GM19328 (cell line): Measurements from ENCODE around the gene SLC25A21.

ENCODE experiments used
- ATAC-seq: cut with Tn5 transposase; IDR thresholded peaks from one replicate; pipeline ENCODE4 v1.9.1; 2021; ENCODE audit warnings: mild to moderate bottlenecking, moderate library complexity; ENCODE audit not compliant: unreplicated experiment

SLC25A21 gene

DNA sequence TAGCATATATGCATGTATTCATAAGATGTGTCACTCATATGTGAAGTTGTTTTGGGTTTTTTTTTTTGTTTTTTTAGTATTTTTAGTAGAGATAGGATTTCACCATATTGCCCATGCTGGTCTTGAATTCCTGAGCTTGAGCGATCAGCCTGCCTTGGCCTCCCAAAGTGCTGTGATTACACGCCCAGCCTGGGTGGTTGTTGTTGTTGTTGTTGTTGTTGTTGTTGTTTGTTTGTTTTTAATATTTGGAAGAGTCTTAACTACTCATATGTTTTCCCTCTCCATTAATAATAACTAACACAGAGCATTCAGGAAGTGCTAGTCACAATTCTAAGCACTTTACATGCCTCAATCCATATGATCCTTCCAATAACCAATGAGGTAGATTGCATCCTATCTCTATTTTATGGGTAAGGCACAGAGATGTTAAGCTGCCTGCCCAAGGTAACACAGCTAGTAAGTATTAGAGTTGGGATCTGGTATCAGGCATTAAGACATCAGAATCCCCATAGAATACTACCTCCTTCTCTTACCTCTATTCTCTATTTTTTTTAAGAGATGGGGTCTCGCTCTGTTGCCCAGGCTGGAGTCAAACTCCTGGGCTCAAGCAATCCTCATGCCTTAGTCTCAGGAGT, 27.6 kb downstream of the SLC25A21 start:
- no peak for ATAC-seq

DNA sequence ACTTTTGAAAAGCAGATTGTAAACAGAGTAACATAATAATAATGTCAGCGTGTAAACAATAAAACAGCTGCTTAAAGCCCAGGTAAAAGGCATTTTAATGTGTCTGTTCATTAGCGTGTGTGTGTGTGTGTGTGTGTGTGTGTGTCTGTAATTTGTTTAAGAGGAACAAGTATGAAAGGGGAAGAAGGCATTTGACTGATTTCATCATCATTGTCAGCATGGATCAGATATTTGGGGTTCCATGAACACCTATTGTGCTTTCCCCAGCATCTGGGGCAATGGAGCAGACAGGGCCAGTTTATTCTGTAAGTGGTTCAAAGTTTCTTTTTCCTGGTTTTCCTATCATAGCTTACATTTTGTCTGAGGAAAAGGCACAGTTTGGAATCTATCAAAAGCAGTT, 28.9 kb downstream of the SLC25A21 start:
- ATAC-seq: no peak

DNA sequence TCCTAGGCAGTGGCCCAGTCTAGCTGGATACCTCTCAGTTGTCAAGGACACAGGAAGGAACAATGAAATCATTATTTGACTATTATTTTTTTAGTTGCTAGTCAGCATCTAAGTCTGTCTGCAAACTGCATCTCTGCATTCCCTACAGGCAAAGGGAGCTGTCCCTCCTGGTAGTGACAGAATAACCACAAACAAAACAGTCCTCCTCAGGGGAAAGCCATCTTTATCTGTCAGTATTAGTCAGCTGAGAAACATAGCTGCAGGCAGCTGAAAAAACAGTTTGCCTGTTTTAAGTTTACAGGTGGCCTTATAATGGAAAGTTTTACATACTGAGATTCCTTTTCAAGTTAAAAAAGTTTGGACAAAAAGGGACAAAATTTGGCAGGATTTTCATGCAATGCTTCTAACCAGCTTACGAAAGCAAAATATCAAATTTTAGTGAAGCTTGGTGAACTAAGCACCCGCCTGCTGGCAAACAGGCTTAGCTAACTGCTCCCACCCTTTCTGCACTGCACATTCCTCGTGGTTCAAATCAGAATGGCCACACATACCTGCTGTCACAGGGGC, 29.5 kb downstream of the SLC25A21 start:
- ATAC-seq: no peak

DNA sequence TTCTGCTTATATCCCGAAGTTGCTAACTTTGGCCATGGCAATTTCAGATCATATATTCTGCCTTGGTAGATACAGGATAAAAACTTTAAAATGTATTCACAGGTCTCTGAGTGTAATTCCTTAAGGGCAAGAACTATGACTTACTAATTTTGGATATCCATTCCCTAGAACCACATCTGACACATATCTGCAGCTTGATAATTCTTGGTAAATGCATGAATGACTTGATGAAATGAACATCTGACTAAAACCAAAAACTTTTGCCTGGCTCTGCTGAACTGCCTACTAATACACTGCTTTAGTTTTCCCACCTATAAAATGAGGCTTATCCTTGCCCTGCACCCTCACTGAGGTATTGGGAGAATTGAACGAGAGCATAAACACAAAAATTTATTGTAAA, 32.2 kb downstream of the SLC25A21 start:
- no peak for ATAC-seq

DNA sequence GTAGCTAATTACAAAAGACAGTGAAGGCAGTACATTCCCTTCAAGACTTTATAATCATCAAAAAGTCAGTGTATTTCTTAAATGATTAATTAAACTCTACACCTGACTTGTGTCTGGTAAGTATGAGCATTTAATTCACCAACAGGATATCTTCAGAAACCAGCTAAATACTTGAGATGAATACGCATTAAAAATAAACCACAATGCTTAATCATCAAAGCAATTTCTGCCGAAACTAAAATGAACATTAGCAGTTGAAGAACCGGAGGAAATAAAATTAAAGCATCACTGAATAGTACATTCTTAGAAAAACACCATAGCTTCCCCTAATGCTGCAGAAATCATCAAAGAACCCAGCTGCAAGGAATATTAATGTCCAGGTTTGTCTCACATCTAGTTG, 32.7 kb downstream of the SLC25A21 start:
- ATAC-seq: no peak

DNA sequence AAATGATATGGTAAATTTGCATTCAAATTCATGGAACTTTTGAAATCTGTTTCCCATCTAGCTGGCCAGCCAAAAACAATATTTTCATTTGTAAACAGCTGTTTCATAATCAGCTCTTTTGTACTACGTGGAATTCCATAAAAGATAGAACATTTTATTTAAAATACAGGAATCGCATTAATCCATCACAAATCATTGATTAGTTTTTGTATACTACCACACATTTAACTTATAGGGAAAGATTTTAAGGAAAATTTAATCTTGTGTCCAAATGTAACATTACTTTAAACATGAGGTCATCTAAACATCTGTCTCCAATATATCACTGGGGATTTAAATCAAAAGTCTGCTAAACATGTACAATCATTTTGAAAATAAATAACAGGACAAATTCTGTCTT, 33.5 kb downstream of the SLC25A21 start:
- ATAC-seq: no peak

DNA sequence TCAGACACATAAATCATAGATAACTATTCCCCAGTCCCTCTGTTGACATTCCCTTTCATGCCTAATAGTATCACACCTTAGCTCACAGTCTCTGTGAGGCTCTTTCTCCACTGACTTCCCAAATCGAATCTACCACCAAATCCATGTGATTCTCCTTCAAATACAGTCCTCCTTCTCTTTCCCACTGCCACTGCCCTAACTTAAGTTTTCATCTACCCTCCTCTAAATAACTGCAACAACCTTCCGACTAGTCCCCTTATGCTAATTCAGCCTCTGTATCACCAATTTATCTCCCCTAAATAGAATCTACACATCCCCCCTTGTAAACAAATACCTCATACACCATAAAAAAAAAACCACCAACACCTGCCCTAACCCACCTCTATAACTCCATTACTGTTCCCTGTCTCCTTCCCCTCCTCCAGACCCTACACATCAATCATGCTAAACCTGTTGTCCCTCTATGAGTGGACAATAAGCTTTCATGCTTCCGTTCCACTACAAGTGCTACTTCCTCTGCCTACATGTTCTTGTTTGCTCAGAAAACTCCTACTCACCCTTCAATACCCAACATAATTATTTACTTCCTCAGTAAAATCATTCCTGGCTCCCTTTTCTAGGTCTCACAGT, 39.0 kb downstream of the SLC25A21 start:
- no peak for ATAC-seq

DNA sequence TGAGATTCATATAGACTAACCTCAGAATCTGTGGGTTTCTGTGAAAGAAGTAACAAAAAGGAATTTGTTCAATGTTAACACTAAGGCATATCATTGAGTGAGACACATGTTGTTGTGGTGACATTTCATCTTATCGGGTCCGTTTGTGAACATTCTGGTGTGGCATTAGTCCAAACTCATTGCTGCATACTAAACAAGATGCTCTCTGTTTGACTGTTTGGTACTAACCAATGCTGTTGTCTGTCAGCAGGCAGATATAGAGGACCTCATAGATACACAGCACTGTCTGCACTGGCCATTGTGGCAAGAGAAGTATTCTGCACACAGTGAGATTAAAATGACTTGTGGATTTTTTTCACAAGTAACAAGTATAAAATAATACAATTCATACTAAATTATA, 41.2 kb downstream of the SLC25A21 start:
- ATAC-seq: no peak

DNA sequence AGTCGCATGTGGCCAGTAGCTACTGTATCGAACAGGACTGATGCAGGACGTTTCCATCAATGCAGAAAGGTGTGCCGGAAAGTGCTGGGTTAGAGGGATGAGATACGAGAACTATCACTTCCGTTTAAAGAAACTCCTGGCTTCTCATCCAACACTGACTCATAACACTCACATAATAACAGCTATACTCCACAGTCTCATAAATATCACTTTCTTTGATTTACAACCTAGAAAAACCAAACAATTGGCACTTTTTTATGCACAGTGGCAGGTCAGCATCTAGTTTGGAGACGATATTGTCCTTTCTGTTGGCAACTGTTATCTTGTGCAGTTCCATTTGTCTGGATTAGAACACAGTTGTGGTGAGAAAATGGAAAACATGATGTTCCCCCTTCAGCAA, 43.4 kb downstream of the SLC25A21 start:
- no peak for ATAC-seq

DNA sequence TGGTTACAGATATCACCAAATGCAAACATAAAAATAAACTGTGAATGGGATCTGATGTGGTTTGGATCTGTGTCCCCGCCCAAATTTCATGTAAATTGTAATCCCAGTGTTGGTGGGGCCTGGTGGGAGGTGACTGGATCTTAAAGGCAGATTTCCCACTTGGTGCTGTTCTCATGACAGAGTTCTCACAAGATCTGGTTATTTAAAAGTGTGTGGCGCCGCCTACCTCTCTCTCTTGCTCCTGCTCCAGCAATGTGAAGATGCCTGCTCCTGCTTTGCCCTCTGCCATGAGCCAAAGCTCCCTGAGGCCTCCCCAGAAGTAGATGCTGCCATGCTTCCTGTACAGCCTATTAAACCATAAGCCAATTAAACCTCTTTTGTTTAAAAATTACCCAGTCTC, 47.8 kb downstream of the SLC25A21 start:
- no peak for ATAC-seq

DNA sequence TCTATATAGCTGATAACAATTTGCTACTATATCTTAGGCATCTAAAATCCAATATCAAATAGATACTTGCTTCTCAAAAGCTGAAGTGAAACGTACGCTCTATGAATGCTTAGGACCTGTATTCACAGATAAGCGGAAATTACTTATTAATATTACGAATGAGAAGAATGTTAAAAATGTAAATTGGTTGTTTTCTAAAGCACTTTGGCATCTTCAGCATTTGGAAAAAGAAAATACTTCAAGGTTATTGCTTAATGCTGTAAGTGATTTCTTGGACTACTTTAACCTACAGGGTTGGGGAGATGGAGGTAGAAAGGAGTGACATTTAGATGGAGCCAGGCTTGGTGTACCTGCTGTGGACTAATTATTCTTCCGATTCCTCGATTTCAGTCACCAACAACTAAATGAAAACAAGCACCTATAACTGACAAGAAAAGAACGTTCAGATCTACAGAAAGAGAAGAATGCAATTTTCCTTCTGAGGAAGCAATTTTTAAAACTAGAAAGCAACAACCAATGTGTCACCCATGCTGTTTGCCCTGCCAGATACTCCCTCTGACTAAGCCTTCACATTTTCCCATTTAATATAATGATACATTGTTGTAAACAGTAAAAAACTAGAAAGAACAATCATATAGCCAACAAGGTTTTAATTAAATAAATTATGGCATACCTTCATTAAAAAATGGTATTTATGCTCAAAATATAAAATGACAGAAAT, 49.3 kb downstream of the SLC25A21 start:
- ATAC-seq: no peak

DNA sequence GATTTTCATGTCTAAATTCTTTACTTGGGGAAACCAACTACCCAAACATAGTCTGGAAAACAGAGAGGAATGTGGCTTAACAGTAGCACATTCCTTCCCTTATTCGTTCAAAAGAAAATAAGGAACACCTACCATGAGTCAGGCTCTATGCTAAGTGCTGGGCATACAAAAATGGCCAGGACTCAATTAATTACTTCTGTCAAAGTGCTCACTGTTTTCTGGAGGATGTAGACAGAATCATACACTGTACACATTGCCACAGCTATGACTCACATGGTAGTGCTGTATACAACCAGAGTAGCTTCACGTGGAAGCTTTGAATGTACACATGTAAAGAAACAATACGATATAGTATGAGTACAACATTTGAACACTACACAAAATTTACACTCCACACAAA, 50.1 kb downstream of the SLC25A21 start:
- no peak for ATAC-seq

DNA sequence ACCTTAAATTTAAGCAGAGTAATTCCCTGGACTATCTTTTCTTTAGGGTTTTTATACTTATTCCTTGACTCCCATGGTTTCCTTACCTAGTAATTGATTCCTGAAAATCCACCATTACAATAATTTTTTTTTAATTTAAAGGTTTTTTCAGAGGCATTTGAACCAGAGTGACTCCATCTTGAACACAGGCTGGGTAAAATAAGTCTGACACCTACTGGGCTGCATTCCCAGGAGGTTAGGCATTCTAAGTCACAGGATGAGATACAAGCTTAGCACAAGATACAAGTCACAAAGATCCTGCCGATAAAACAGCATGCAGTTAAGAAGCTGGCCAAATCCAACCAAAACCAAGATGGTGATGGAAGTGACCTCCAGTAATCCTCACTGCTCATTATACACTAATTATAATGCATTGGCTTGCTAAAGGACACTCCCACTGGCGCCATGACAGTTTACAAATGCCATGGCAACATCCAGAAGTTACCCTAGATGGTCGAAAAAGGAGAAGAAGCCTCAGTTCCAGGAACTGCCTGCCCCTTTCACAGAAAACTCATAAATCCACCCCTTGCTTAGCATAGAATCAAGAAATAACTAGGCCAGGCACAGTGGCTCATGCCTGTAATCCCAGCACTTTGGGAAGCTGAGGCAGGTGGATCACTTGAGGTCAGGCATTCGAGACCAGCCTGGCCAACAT, 53.6 kb downstream of the SLC25A21 start:
- no peak for ATAC-seq

DNA sequence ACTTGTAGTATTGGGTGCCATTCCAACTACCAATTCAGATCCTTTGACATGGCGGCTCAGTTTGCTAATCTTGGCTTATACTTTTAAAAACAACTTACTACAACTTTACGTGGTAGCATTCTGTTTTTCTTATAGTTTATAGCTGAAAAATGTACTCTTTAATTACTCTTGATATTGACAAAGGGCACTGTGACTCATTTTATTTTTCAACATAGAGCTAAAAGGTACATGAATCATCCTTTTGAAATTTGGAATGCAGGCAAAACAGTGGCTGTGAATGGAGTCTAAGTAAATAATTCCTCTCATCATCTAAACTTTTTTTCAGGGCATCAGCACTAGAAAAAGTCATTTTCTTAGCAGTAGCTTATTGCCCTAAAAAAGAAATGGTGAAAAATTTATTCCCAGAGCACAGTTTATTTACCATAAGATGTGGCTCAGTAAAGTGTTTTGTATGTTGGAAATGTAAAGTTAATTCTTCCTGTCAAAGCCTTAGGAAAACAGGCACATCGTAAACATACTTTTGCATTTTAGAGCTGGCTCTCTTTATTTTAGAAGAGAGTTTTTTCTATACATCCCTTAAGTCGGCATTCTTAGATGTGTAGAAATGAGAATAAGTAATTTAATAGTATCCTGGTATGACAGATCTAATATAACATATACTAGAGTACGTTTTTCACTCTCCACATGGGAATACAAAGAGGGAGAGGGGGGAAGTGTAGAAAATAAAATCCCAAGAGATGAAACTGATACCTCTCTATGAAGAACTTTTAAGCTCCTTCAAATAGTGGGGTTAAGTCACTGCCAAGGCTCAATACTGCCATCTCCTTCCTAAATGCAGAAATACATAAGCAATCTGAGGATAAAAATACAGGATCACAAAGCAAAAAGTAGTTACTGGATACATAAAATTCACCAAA, 55.2 kb downstream of the SLC25A21 start:
- no peak for ATAC-seq

DNA sequence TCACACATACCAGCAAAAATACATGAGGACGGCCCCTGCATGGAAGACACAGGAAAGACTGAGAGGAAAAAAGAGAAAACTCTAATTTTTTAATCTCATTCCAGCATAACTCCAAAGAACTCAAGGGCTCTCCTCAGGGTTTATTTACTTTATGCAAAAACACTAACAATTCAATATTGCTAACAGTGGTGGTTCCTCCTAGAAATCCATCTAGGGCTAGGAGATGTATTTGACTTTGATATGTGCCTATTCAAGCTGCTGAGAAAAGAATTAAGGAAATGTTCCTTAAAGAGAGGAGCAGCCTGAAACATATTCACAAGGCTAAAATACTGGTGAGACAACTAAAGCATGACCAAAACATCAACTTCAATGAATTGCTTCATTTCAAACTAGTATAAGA, 57.0 kb downstream of the SLC25A21 start:
- ATAC-seq: no peak

DNA sequence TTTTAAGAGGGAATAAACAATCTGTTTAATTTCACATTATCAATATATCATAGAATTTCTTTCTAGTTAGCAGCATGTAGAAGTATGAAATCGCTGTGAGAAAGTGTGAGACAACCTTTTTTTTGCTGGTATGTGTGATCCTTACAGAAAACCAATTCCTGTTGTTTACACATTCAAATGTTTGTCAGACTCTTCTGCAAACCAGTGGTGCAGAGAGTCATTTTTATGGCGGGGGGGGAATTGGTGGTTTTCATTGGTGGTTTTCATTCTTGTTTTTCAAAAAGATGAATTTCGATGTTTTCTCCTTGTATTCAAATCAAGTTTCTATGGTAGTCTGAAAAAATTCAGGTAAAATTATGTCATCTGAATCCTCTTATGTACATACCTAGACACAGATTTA, 57.8 kb downstream of the SLC25A21 start:
- no peak for ATAC-seq

DNA sequence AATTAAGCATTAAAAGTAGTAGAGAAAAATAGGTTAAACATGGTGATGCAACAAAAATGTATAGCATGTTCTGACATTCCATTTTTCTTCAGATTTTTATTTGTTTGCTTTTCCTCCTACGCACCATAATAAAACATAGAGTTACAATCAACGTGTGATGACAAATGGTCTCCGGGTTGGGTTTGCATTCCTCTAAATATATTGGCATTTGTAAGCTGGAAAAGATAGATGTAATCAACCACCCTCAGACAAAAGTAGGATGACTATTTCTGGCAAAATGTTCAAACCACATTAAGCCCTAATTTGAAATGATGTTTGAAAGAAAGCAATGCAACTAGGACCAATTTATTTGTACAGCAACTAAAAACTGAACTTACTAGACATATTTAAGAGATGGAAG, 58.4 kb downstream of the SLC25A21 start:
- ATAC-seq: no peak

DNA sequence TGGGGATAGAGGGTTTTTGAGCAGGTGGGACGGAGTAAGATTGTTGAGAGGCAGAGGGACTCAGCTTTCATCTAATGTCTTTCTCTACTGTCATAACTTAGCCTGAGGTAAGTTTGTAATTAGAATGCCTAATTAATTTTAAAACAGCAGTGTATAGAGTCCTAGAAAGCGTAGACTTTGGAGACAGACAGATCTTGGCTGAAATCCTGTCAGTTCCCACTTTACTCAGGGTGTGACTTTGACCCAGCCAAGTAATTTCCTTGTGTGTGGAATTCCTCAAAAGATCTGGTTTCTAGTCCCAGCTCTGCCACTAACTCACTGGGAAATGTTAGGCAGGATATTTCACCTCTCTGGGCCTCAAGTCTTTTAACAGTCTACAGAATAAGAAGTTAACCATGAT, 74.3 kb downstream of the SLC25A21 start:
- no peak for ATAC-seq

DNA sequence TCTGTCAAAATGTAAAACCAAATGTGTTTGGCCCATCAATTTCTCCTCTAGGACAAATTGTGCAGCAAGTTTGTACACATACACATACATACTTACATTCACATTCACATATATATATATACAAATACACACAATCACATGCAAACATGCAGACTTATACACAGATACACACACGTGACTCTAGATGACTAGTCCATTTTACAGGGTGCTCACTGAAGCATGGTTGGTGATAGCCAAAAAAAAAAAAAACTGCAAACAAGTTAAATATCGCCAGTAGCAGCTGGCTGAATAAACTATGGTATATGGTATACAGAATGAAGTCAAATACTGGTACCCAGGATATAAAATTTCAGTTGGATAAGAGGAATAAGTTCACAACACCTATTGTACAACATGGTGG, 77.9 kb downstream of the SLC25A21 start:
- no peak for ATAC-seq

DNA sequence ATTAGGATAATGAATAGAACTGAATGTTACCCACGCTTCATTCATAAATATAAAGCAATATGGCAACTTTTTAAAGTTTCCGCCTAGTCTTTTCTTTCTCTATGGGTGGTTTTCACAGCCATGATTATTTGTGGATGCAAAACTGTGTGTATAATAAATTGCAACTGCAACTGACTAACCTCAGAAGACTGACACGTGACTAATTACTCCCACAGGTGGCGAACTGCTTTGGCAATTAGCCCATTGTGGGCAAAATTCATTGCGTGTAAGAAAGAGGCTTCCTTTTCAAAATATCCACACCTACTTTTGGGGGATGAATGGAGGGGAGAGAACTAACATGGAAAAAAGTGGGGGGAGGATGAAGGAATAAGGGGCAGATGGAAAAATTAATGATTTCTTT, 79.0 kb downstream of the SLC25A21 start:
- ATAC-seq: no peak
